ENCODE data around the gene FGF3. TPM values are rescaled to one million over a fixed set of nuclear protein-coding genes. Genes with fewer than 3 reads are reported as not detected.

FGF3 gene
- total RNA-seq, 4 donors from 2014 or later = not detected

GRCh38 chr11:69839516-69839915 lies 20.3 kb upstream of the FGF3 start:
- WGBS = 78% methylated on average over 9 of the region's 9 CpGs
- no peak overlapping the region for H3K4me3 ChIP-seq
- intact Hi-C loops (cut with DNase I) = no loop called here
- no peaks in the 10 kb centered on the region for H3K4me1 ChIP-seq
- H3K36me3 ChIP-seq = no peaks in the 10 kb centered on the region
- H3K27ac ChIP-seq (replicated peaks in 1 of 4) = no peak overlapping the region
- no peaks in the 10 kb centered on the region for H3K9me3 ChIP-seq
- peaks cover 0 to 68% (median 0%) of the 10 kb centered on the region in 4 donors for H3K27me3 ChIP-seq
- no peak for DNase-seq (ENCODE audit: extremely low spot score)
- TF ChIP-seq CTCF (IDR thresholded peaks at IDR 0.05) (no peak), POLR2A (IDR thresholded peaks at IDR 0.05; ENCODE audit: low read depth) (no peak), EP300 (IDR thresholded peaks at IDR 0.05) (no peak), POLR2AphosphoS5 (IDR thresholded peaks at IDR 0.05) (no peak)

- intact Hi-C loops (cut with DNase I) = no loop called here
- no peak for TF ChIP-seq CTCF (IDR thresholded peaks at IDR 0.05)
- no peak for TF ChIP-seq EP300 (IDR thresholded peaks at IDR 0.05)
- TF ChIP-seq POLR2AphosphoS5 (IDR thresholded peaks at IDR 0.05) = no peak
- TF ChIP-seq POLR2A (IDR thresholded peaks at IDR 0.05; ENCODE audit: low read depth) = no peak
- Histone ChIP-seq H3K4me3 (no peak overlapping the region), H3K9me3 (no peaks in the 10 kb centered on the region), H3K36me3 (no peaks in the 10 kb centered on the region), H3K27ac (replicated peaks in 1 of 4) (no peak overlapping the region), H3K4me1 (no peaks in the 10 kb centered on the region), H3K27me3 (peaks cover 0 to 76% (median 0%) of the 10 kb centered on the region in 4 donors)
- DNase-seq (ENCODE audit: extremely low spot score) = no peak
- no CpG with 5 or more reads among the region's 5 CpGs for WGBS
Observed at GRCh38 chr11:69837791-69838190, 18.6 kb upstream of the FGF3 start.

- no peak overlapping the region for H3K27ac ChIP-seq (replicated peaks in 1 of 4)
- TF ChIP-seq EP300 (IDR thresholded peaks at IDR 0.05) = no peak
- H3K4me1 ChIP-seq = no peaks in the 10 kb centered on the region
- intact Hi-C loops (cut with DNase I) = no loop called here
- no peak overlapping the region for H3K4me3 ChIP-seq
- WGBS = 87% methylated on average over 14 of the region's 17 CpGs
- no peaks in the 10 kb centered on the region for H3K9me3 ChIP-seq
- no peak for DNase-seq (ENCODE audit: extremely low spot score)
- H3K27me3 ChIP-seq = peaks cover 0 to 76% (median 0%) of the 10 kb centered on the region in 4 donors
- H3K36me3 ChIP-seq = no peaks in the 10 kb centered on the region
Observed at GRCh38 chr11:69836401-69836800, 17.2 kb upstream of the FGF3 start.

DNA sequence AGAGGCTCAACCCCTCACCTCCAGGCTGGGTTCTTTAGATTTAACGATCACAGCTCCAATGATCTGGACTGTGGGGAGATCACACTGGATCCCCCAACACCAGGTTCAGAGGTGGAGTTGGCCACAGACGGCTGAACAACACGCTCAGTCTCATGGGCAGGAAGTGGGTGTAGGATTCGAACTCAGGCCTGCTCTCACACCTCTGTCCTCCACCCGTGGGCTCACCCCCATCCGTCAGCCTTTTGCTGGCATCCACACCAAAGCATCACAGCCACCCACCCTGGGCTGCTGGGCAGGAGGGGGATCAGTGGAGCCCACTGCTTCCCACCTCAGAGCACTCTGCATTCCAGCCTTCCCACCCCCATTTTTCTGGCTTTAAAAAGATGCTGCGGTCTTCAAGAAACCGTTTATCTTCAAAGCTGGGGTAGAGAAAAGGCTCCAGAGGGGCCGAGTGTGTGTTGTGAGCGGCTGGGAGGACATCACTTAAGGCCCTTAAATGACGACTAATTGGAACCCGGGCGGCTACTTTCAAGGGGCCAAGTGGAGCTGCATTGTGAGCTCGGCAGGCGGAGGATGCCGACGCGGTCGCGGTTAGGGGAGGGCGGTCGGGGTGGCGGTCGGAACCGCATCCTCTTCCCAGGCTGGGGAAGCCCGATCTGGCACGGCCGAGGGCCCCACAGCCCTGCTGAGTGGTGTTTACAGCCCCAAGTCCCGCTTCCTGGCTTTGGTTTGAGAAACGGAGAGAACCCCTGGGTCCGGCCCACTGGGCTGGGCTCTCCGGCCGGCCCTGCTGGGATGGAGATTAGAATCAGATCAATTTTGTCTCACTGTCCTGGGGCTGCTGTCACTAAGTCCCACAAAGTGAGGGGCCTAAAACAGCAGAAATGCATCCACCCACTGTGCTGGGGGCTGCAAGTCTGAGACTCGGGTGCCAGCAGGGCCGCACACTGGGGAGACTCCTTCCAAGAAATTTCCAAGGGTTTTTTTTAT lies 15.9 kb upstream of the FGF3 start:
- TF ChIP-seq POLR2A (IDR thresholded peaks at IDR 0.05; ENCODE audit: low read depth) (no peak), CTCF (IDR thresholded peaks at IDR 0.05) (no peak)
- Histone ChIP-seq H3K36me3 (no peaks in the 10 kb centered on the region), H3K4me3 (no peak overlapping the region), H3K4me1 (no peaks in the 10 kb centered on the region), H3K27me3 (peaks cover 0 to 73% (median 0%) of the 10 kb centered on the region in 4 donors), H3K27ac (replicated peaks in 1 of 4) (no peak overlapping the region), H3K9me3 (no peaks in the 10 kb centered on the region)
- intact Hi-C loops (cut with DNase I) = no loop called here
- DNase-seq (ENCODE audit: extremely low spot score) = no peak
- WGBS = 64% methylated on average over 18 of the region's 35 CpGs

GRCh38 chr11:69834251-69834650 lies 15.0 kb upstream of the FGF3 start:
- DNase-seq (ENCODE audit: extremely low spot score) = no peak
- H3K27me3 ChIP-seq = peaks cover 0 to 65% (median 0%) of the 10 kb centered on the region in 4 donors
- WGBS = 88% methylated on average over 10 of the region's 12 CpGs
- TF ChIP-seq EP300 (IDR thresholded peaks at IDR 0.05) (no peak), POLR2A (IDR thresholded peaks at IDR 0.05; ENCODE audit: low read depth) (no peak), POLR2AphosphoS5 (IDR thresholded peaks at IDR 0.05) (no peak)
- intact Hi-C loops (cut with DNase I) = no loop called here
- no peaks in the 10 kb centered on the region for H3K4me1 ChIP-seq
- H3K36me3 ChIP-seq = no peaks in the 10 kb centered on the region
- no peaks in the 10 kb centered on the region for H3K9me3 ChIP-seq
- H3K27ac ChIP-seq (replicated peaks in 1 of 4) = no peak overlapping the region
- no peak overlapping the region for H3K4me3 ChIP-seq

All from esophagus muscularis mucosa (tissue), 4 donors.